GM18505 (cell line): ENCODE results near the gene EBF3.

ENCODE experiments used
- ATAC-seq: cut with Tn5 transposase; IDR thresholded peaks from one replicate; pipeline ENCODE4 v1.9.1; 2021; ENCODE audit not compliant: unreplicated experiment
- POLR2A ChIP-seq: IDR thresholded peaks from 4 replicates; pipeline ENCODE4 v1.6.1; 2011; ENCODE audit warnings: borderline replicate concordance; ENCODE audit not compliant: insufficient read depth, insufficient read length; ENCODE audit errors: extremely low read depth

EBF3 gene

DNA sequence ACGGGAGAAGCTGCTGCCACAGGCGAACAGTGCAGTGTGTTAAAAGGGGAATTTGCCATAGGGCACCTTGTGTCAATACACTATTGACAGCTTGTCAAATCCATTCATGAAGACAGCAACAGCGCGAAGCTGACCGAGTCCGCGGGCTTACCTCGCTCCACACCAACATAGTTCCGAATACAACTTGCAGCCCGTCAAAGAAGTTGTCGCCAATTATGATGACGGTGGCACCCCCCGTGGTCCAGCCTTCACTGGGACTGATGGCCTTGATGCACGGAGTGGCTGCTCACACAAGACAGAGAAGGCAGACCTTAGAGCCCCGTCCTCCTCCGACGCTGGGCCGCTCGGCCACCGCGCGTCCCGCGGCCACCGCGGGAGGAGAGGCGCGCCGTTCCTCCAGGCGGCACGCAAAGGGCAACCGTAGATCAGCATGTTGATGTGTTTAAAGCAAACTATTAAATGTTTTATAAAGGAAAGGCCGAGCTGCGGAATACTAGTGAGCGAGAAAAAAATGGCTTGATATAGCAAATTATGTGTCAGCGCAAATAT, 96.4 kb downstream of the EBF3 start:
- TF ChIP-seq POLR2A, result no peak

DNA sequence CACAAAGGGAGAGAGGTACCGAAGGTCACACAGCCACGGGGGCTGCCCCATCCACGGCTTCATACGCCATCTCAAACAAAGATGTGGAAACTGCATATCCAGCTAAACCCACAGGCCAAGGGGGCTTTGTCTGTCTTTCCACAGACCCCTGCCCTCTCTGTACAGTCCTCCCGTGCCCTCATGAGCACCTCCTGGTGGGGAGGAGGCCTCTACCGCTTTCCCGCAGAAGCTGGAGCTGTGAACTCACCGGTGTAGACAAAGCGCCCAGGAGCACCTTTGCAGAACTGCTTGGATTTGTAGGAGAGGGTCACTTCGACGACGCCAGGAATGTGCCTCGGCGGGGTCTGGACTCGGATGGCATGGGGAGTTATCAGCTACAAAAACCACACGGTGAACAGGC, 97.2 kb downstream of the EBF3 start:
- no peak for TF ChIP-seq POLR2A
- no peak for ATAC-seq

More for the DNA sequence above, 96.4 kb downstream of the EBF3 start:
- no peak for ATAC-seq

DNA sequence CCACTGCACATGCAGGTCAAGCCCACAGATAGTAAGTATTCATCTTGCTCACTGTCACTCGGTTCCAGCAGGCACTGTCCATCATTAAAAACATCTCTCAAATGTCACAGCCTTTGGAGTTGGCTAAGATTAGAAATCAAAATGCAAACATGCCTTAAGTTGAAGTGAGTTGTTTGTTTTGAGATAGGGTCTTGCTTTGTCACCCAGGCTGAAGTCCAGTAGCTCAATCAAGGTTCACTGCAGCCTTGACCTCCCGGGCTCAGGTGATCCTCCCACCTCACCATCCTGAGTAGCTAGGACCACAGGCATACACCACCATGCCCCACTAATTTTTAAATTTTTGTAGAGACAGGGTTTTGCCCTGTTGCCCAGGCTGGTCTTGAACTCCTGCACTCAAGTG, 98.1 kb downstream of the EBF3 start:
- ATAC-seq, result no peak

DNA sequence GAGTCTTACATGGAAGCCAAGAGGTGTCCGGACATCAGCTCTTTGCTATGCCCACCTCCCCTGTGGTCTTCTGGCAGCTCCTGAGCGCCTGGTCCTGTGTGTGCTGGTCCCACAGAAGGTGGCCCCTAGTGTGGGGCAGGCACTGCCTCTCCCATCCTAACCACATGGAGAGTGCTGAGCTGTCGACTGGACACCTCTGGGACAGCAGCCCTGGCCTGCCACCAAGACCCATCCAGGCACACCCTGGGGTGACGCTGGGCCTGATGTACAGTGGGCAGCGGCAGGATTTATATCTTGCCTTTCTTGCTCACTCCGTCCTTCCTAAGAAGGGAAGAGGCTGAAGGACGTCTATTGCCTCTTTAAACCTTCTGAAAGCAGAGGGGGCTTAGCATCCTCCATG, 98.7 kb downstream of the EBF3 start:
- TF ChIP-seq POLR2A, result no peak
- ATAC-seq, result no peak

More for the DNA sequence above, 98.1 kb downstream of the EBF3 start:
- no peak for TF ChIP-seq POLR2A

DNA sequence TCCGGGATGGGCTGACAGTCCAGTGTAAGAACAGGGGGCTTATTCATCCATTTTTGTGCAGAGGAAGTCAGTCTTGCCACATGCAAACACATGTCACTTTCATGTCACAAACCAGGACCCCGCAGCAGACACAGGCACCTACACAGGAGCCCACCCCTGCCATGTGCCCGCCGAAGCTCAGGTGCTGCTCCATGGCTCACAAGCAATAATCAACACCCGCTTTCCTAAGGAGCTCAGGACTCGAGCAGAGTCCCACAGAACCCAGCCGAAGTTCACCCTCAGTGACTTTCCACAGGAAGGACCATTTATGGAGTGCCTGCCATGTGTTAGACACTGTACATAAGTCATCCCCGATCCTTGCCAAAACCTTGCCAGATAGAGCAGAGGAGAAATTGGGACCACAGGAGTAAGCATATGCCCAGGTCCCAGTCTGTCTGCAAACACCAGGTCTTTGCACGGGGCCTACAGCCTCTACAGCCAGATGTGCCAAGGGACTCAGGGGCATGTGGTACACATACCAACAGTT, 99.4 kb downstream of the EBF3 start:
- TF ChIP-seq POLR2A, result no peak
- no peak for ATAC-seq

DNA sequence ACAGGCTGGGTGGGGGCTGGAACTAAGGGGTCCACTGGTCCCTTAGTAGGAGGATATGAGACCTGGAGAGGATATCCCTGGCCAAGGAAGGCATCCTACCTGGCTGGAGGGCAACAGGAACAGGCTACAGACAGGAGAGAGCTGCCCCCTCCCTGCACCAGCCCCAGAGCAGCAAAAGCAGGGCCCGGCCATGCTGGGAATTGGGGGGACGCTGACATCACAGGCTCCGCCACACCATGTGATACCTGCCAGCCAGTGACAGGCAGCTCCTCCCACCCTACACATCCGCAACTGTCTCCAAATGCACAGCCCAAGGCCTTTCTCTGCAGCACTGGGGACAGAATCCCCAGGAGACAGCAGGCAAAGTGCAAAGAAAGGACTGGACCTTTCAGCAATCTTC, 100.0 kb downstream of the EBF3 start:
- ATAC-seq, result no peak
- TF ChIP-seq POLR2A, result no peak

DNA sequence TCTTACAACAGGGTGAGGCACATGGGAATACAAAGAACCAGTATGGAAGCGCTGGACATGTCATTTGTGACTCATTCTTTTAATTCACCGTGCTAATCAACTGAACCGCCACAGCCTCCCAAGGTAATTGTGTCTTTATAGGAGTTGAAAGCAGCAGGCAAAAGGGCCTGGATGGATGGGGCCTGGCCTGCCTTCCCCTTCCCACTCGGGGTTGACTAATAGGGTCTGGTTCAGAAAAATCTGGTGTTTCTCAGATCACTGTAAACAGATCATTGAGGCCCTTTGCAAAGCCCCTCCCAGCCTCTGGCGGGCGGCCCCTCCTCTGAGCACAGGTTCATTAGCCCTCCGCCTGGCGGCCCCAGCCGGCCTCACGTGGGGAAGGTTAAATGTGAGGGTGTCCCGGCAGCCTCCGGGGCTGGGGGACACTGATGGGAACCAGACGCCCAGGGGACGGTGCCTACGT, 100.8 kb downstream of the EBF3 start:
- no peak for ATAC-seq
- no peak for TF ChIP-seq POLR2A

DNA sequence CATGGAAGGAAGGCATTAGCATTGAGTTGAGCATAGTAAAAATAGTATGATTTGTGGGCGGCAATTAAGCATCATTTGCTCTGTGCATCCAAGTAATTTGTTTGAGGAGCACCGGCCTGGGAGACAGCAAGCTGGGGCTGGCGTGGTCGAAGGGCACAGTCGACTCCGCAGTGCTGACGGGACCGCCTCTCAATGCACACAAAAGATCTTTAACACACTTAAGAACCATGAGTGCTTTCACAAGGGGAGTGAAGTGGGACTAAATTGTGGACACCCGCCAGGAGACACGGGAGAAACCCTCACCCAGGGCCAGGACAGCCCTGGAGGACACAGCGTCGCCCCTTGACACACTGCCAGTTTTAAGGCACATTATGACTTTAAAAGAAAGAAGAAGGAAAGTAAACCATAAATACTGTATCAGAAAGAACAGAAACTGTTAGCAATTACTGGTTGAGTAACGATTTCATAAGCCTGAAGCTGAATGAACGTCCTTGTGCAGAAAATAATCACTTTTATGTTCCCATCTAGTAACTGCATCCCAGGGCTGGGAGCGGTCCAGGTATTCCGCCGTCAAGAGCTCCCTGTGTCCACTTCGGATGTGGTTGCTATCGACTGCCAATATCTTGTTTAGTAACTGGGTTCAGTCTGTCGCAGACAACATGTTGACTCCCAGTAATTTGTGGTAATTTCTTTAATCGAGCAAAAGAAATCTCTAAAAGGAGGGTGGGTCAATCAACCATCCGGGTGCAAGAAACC, 102.1 kb downstream of the EBF3 start:
- ATAC-seq, result no peak
- no peak for TF ChIP-seq POLR2A

DNA sequence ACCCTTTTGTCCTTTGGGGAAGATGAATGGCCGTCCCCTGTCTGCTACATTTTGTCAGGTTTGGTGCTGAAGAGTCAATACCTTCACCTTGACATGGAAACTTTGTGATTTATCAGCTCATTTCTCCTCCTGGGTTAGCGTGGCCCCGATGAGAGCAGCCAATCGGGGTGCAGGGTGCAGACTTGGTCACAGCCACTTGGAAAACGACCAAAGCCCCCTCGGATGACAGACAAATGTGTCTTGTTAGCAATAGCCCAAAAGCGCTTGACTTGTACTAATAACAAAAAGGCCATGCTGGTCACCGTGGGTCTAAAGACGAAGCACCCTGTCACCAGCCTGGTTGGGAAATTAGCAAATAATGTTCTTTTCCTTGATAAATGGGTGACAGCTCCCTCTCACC, 103.7 kb downstream of the EBF3 start:
- ATAC-seq, result no peak
- TF ChIP-seq POLR2A, result no peak

DNA sequence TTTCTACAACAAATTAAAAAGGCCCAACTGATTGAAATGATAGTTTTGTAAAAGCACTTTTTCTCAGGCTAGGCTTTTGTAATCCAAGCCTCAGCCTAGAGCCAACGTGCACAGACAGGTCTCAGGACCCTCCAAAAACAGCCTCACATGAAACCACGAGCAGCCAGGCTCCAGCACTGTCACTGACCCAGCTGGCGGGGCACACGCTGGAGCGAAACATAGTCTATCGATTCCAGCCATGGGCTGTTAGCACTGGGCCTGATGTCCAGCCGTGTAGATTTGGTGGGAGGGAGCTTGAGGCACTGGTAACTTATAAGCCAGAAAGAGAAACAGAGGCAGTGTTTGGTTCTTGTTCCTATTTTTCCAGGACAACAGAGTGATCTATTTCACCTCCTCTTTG, 104.5 kb downstream of the EBF3 start:
- no peak for ATAC-seq
- TF ChIP-seq POLR2A, result no peak

DNA sequence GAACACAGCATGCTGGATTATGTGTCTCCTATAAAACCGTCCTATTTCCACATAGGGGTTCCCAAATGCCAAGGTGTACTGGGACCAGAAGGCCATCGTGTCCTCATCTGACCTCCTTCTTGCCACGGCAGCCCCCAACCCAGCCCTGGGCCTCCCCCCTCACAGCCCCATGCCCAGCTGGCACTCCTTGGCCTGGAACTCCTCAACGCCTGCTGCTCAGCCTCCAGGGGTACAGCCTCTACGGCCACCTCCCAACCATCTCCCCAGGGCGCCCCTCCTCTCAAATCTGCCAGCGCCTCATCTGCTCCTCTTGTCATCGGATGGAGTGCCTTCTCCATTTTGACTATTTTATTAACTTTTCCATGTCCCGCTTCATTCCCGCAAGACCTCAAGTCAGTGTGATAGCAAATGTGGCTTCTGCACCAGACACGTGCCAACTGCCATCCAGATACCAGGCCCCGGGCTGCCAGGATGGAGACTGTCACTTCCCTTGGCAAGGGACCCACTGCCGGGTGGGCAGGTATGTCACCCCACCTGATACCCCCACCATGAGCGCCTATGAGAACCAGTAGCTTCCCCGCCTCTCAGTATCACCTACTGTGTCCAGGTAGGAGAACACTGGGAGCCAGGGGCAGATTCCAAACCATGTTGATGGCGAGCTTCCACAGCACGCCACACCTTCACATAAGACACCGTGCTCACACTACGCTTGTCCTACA, 106.7 kb downstream of the EBF3 start:
- no peak for ATAC-seq
- TF ChIP-seq POLR2A, result no peak

DNA sequence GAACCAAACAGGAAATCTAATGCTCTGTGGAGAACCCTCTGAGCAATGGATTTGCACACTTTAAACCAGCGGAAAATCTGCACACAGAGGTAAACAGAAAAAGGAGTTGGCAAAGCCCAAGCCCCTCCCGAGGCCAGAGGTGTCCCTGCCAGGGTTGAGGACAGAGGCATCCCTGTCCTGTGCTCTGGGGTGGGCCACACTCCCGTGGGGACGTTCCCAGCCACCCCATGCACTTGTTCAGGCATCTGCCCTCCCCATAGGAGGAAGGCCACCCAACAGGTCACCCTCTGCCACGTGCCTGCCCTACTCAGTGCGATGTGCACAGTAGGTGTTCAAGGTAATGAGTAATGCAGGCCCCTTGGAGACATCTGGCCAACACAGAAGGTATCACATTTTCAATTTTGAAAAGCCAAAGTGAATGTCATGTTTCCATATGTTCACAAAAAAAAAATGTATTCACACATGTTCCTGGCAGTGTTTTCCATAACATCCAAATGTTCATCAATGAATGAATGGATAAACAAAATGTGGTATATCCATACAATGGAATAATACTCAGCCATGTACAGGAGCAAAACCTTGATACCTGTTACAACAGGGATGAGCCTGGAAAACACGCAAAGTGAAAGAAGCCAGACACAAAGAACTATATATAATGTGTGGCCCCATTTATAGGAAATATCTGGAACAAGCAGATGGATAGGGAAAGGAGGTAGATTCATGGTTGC, 108.1 kb downstream of the EBF3 start:
- no peak for ATAC-seq
- TF ChIP-seq POLR2A, result no peak
